Measurements from ENCODE around the gene GSTK1. TPM values are rescaled to one million over a fixed set of nuclear protein-coding genes. Genes with fewer than 3 reads are reported as not detected.

Gene GSTK1
- total and polyA plus RNA-seq, 9 of the 15 experiments (the other 6 are each of a cell fraction or from before 2014, with no cell fraction given) = 155 to 441 (median 233) TPM

DNA sequence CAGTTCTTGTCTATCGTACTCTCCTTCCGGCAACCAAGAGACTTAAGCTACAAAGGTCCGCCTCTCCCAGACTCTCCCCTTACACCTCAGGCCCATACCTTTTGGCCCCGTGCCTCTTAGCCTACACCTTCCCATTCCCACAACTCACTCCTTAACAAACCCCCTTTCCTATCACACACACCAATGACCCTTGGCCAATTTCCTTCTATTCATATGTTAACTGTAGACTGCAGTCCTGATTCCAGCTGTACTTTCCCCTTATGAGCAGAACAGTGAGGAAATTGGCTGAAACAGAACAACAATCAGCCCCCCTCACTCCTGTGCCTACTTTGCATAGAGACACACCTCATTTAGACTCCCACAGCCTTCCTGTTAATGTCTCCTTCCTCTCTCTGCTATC is 20.1 kb downstream of the GSTK1 start:
- WGBS (ENCODE audit: insufficient coverage, low coverage, missing lambda C conversion rate) = 76% methylated on average over 4 of the region's 4 CpGs
- no peak for ATAC-seq
- Histone ChIP-seq H3K27me3 (ENCODE audit: control insufficient read depth in 2 of 2, insufficient read depth in 2 of 2, low read length in 2 of 2) (no peaks in the 10 kb centered on the region), H3K36me3 (ENCODE audit: control insufficient read depth, insufficient read depth, low read length) (no peaks in the 10 kb centered on the region), H3K9me3 (replicated peaks; ENCODE audit: control insufficient read depth, insufficient read depth, low read depth, low read length) (peaks cover 7% of the 10 kb centered on the region), H3K4me3 (no peak overlapping the region), H2AFZ (ENCODE audit: low read depth, low read length) (peak overlapping the region; percentile 82), H3K27ac (ENCODE audit: extremely low read depth, low read depth, low read length) (no peak overlapping the region), H4K20me1 (replicated peaks; ENCODE audit: control insufficient read depth, insufficient read depth, low read length) (no peaks in the 10 kb centered on the region), H3K4me1 (replicated peaks in 1 of 2; ENCODE audit: control insufficient read depth in 2 of 2, insufficient read depth in 2 of 2, low read length in 2 of 2) (peaks cover 16 to 21% of the 10 kb centered on the region in 2 experiments; a peak in 4 of 5 replicates), H3K9ac (ENCODE audit: insufficient read depth in 1 of 2, low read depth in 2 of 2, low read length in 2 of 2) (no peak overlapping the region), H3K9me1 (ENCODE audit: control insufficient read depth, insufficient read depth, low read length) (no peaks in the 10 kb centered on the region), H3K79me2 (ENCODE audit: control insufficient read depth, insufficient read depth, low read length) (peaks cover 2% of the 10 kb centered on the region), H3K4me2 (ENCODE audit: insufficient read depth, low read length) (no peak overlapping the region)
- no peak for DNase-seq (ENCODE audit: extremely low read depth in 1 of 4, low spot score in 3 of 4)
- in situ Hi-C loops (cut with MboI) = no loop called here
- intact Hi-C loops (cut with micrococcal nuclease) = no loop called here
- ChIA-PET POLR2A (interaction anchor here (1.2 kb wide), 1 partner anchor 9 kb away, joined by 3 read pairs; no protein-coding TSS in a partner anchor), CTCF (ENCODE audit: low intra/inter-chr PET ratio) (no interaction called here)
- BruUV-seq (replicated peaks) = no TSS peak
- FAIRE-seq = peak; percentile 44
- no peak for TF ChIP-seq NFE2 (IDR thresholded peaks at IDR 0.05; ENCODE audit: low read depth)
- TF ChIP-seq PTBP1 (IDR thresholded peaks at IDR 0.05; ENCODE audit: low read depth, low read length) = no peak
- TF ChIP-seq ZNF561 (CRISPR knock-in tag; conservative IDR thresholded peaks at IDR 0.05) = no peak
- no peak for TF ChIP-seq EWSR1 (IDR thresholded peaks at IDR 0.05; ENCODE audit: borderline replicate concordance, low read depth, partially characterized antibody)
- TF ChIP-seq ARHGAP35 (IDR thresholded peaks at IDR 0.05; ENCODE audit: partially characterized antibody) = no peak
- TF ChIP-seq KHSRP (IDR thresholded peaks at IDR 0.05) = no peak
- TF ChIP-seq HNRNPK (IDR thresholded peaks at IDR 0.05; ENCODE audit: low read depth, low read length, poor library complexity, severe bottlenecking) = no peak
- TF ChIP-seq KDM5B (IDR thresholded peaks at IDR 0.05; ENCODE audit: insufficient replicate concordance, low read depth, low read length) = no peak
- no peak for TF ChIP-seq RBFOX2 (IDR thresholded peaks at IDR 0.05; ENCODE audit: low read depth, low read length)
- TF ChIP-seq, protein P1, sequence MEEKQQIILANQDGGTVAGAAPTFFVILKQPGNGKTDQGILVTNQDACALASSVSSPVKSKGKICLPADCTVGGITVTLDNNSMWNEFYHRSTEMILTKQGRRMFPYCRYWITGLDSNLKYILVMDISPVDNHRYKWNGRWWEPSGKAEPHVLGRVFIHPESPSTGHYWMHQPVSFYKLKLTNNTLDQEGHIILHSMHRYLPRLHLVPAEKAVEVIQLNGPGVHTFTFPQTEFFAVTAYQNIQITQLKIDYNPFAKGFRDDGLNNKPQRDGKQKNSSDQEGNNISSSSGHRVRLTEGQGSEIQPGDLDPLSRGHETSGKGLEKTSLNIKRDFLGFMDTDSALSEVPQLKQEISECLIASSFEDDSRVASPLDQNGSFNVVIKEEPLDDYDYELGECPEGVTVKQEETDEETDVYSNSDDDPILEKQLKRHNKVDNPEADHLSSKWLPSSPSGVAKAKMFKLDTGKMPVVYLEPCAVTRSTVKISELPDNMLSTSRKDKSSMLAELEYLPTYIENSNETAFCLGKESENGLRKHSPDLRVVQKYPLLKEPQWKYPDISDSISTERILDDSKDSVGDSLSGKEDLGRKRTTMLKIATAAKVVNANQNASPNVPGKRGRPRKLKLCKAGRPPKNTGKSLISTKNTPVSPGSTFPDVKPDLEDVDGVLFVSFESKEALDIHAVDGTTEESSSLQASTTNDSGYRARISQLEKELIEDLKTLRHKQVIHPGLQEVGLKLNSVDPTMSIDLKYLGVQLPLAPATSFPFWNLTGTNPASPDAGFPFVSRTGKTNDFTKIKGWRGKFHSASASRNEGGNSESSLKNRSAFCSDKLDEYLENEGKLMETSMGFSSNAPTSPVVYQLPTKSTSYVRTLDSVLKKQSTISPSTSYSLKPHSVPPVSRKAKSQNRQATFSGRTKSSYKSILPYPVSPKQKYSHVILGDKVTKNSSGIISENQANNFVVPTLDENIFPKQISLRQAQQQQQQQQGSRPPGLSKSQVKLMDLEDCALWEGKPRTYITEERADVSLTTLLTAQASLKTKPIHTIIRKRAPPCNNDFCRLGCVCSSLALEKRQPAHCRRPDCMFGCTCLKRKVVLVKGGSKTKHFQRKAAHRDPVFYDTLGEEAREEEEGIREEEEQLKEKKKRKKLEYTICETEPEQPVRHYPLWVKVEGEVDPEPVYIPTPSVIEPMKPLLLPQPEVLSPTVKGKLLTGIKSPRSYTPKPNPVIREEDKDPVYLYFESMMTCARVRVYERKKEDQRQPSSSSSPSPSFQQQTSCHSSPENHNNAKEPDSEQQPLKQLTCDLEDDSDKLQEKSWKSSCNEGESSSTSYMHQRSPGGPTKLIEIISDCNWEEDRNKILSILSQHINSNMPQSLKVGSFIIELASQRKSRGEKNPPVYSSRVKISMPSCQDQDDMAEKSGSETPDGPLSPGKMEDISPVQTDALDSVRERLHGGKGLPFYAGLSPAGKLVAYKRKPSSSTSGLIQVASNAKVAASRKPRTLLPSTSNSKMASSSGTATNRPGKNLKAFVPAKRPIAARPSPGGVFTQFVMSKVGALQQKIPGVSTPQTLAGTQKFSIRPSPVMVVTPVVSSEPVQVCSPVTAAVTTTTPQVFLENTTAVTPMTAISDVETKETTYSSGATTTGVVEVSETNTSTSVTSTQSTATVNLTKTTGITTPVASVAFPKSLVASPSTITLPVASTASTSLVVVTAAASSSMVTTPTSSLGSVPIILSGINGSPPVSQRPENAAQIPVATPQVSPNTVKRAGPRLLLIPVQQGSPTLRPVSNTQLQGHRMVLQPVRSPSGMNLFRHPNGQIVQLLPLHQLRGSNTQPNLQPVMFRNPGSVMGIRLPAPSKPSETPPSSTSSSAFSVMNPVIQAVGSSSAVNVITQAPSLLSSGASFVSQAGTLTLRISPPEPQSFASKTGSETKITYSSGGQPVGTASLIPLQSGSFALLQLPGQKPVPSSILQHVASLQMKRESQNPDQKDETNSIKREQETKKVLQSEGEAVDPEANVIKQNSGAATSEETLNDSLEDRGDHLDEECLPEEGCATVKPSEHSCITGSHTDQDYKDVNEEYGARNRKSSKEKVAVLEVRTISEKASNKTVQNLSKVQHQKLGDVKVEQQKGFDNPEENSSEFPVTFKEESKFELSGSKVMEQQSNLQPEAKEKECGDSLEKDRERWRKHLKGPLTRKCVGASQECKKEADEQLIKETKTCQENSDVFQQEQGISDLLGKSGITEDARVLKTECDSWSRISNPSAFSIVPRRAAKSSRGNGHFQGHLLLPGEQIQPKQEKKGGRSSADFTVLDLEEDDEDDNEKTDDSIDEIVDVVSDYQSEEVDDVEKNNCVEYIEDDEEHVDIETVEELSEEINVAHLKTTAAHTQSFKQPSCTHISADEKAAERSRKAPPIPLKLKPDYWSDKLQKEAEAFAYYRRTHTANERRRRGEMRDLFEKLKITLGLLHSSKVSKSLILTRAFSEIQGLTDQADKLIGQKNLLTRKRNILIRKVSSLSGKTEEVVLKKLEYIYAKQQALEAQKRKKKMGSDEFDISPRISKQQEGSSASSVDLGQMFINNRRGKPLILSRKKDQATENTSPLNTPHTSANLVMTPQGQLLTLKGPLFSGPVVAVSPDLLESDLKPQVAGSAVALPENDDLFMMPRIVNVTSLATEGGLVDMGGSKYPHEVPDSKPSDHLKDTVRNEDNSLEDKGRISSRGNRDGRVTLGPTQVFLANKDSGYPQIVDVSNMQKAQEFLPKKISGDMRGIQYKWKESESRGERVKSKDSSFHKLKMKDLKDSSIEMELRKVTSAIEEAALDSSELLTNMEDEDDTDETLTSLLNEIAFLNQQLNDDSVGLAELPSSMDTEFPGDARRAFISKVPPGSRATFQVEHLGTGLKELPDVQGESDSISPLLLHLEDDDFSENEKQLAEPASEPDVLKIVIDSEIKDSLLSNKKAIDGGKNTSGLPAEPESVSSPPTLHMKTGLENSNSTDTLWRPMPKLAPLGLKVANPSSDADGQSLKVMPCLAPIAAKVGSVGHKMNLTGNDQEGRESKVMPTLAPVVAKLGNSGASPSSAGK (IDR thresholded peaks at IDR 0.05) = no peak
- TF ChIP-seq SETDB1 (IDR thresholded peaks at IDR 0.05; ENCODE audit: low read length) = no peak

All from K562 (cell line).